Upper lobe of left lung (tissue), 4 donors: ENCODE data around the gene ARHGAP21.

Source experiments
- EP300 ChIP-seq, 4 donors: sonication (generic); formaldehyde crosslinking; IDR thresholded peaks; one replicate each; pipeline ENCODE4 v1.5.1; 2017; ENCODE audit warnings: antibody characterized with exemption in 4 of 4, control low read depth in 2 of 4
- TF ChIP-seq, protein P1 (sequence below), 6 experiments: fragments of 450-650 bp in 4 of 6; fragments of 200-600 bp in 2 of 6; sonication (generic) in 2 of 6; IDR thresholded peaks; one replicate each; pipeline ENCODE4 v1.5.1; 2016 to 2019; ENCODE audit warnings: antibody characterized with exemption in 6 of 6

DNA sequence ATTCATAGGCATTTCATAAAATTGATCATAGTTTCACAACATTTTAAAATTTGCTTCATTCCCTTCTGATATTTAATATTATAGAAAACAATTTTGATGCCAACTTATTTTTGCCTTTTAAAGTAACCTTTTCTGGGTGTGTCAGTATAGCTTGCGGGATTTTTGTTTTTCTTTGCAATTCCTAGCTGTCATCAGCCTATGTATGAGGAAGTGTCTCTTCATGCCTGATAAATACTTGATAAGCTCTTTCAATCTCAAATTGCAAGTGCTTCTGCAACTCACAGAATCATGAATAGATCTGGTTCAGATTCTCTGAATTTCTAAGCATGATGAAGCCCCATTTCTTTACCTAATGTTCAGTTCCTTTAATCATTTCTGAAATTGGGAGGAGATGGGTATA lies 28.0 kb upstream of the ARHGAP21 start:
- TF ChIP-seq, protein P1, sequence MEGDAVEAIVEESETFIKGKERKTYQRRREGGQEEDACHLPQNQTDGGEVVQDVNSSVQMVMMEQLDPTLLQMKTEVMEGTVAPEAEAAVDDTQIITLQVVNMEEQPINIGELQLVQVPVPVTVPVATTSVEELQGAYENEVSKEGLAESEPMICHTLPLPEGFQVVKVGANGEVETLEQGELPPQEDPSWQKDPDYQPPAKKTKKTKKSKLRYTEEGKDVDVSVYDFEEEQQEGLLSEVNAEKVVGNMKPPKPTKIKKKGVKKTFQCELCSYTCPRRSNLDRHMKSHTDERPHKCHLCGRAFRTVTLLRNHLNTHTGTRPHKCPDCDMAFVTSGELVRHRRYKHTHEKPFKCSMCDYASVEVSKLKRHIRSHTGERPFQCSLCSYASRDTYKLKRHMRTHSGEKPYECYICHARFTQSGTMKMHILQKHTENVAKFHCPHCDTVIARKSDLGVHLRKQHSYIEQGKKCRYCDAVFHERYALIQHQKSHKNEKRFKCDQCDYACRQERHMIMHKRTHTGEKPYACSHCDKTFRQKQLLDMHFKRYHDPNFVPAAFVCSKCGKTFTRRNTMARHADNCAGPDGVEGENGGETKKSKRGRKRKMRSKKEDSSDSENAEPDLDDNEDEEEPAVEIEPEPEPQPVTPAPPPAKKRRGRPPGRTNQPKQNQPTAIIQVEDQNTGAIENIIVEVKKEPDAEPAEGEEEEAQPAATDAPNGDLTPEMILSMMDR (IDR thresholded peaks at IDR 0.05): no peak
- TF ChIP-seq EP300 (IDR thresholded peaks at IDR 0.05): no peak
